Fibroblast of pulmonary artery (primary cell): ENCODE data around the gene ASXL1.
A peak's percentile ranks its signal among the peaks of the same experiment; 100 is the strongest.
"Not testable (repeated sequence)": the region's sequence is repeated elsewhere in the genome, so short reads cannot be mapped to it uniquely, and the experiment has no call there.

ENCODE experiments used
- DNase-seq: peaks from one replicate; pipeline ENCODE4 v3.0.0-alpha.2; 2010; ENCODE audit warnings: low read depth
- H3K4me3 ChIP-seq: replicated peaks from 2 replicates; pipeline ENCODE4 v1.5.1; 2011; ENCODE audit warnings: low read depth, mild to moderate bottlenecking, control low read depth, low read length, moderate library complexity
- TF ChIP-seq, protein P1 (sequence below): IDR thresholded peaks from 2 replicates; pipeline ENCODE4 v1.5.1; 2011; ENCODE audit warnings: mild to moderate bottlenecking, control low read depth, low read length, inconsistent platforms; ENCODE audit errors: missing control alignments

The ASXL1 gene

DNA sequence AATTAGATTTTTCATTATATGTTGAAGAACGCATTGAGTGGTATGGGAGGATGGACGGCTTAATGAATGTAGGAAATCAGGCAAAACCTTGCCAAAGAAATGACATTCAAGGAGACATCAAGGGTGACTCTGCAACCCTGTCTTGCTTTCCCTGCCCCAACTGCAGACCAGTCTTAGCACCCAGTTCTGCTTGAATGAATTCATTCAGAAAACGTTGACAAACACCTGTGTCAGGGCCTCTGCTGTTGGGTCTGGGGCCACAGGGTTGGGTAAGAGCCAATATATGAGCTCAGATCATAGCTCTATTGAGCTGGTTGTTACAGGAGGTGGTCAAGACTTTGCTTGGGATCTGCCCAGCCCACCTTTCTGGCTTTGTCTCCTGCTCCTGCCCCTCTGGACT is 7.7 kb upstream of the ASXL1 start:
- TF ChIP-seq, protein P1, sequence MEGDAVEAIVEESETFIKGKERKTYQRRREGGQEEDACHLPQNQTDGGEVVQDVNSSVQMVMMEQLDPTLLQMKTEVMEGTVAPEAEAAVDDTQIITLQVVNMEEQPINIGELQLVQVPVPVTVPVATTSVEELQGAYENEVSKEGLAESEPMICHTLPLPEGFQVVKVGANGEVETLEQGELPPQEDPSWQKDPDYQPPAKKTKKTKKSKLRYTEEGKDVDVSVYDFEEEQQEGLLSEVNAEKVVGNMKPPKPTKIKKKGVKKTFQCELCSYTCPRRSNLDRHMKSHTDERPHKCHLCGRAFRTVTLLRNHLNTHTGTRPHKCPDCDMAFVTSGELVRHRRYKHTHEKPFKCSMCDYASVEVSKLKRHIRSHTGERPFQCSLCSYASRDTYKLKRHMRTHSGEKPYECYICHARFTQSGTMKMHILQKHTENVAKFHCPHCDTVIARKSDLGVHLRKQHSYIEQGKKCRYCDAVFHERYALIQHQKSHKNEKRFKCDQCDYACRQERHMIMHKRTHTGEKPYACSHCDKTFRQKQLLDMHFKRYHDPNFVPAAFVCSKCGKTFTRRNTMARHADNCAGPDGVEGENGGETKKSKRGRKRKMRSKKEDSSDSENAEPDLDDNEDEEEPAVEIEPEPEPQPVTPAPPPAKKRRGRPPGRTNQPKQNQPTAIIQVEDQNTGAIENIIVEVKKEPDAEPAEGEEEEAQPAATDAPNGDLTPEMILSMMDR: no peak
- no peak for DNase-seq
- H3K4me3 ChIP-seq: no peak overlapping the region

DNA sequence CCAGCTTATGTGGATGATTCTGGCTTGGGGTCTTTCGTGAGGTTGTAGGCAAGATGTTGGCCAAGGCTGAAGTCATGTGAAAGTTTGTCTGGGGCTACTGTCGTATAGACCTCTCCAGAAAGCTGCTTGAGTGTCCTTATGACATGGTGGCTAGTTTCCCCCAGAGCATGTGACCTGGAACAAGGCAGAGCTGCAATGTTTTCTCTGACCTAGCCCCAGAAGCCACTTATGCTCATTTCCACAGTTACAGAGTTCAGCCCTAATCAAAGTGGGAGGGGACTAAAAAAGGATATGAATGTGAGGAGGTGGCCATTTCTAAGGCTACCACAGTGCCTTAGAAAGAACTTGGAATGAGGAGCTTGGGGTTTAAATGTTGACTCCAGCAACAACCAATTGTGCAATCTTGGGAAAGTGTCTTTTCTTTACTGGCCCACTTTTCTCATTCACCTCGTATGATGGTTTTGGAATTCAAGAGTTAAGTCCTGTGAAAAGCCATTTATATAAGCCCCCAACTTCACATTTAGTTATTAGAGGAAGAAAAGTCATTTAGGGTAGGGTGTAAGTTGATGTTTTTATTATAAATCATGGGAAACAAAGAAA is 5.9 kb upstream of the ASXL1 start:
- TF ChIP-seq, protein P1: no peak
- H3K4me3 ChIP-seq: no peak overlapping the region
- no peak for DNase-seq

DNA sequence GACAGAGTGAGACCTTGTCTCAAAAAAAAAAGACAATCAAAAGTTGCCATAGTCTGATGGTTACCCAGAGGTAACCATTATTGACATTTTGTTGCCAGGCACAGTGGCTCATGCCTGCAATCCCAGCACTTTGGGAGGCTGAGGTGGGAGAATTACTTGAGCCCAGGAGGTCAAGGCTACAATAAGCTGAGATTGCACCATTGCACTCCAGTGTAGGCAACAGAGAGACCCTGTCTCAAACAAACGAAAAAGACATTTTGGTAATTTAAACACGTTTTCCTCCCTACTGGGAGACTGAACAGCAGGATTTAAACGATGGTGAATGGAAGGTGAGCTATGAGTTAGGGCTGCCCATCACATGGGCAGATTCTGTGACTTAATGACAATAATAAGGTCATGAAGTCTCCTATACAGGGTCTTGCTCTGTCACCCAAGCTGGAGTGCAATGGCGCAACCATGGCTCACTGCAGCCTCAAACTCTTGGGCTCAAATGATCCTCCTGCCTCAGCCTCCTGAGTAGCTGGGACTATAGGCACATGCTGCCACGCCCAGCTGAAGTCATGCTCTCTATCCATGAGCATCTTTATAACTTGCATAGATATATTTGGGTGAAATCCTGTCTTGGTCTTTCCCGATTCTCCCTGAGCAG is 4.2 kb upstream of the ASXL1 start:
- TF ChIP-seq, protein P1: no peak
- H3K4me3 ChIP-seq: no peak overlapping the region

DNA sequence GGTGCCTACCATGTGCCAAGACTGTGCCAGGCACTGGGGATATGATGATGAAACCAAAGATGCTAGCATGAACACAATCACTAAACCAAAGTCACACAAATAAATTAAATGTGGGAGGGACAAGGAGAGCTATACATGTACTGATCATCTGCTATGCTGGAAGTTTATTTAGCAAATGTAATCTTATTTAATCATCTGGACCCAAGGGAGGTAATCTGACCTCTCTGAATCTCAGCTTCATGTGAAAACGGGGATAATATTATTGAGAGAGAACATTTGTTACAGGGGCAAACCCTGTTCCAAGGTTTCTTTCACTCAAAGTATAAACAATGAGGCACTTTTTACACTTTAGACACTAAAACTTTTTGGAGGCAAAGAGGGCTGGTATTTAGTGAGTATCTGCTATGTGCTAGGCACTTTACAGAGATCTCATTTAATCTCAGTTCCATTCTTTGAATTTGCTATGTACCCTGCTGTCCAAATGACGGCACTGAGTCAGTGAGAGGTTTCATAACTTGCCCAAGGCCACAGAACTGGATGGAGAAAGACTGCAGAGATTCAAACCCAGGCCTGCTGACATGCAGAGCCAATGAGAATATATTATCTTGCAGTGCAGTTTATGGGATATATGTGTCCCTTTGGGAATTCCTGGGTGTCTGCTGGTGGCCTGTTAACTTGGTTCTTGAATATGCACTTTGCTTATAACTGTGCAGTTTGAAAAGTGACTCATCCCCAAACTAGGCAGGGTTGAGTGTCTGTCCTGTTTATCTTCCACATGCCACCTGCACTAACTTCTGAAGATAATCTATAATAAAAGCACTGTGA is 3.3 kb upstream of the ASXL1 start:
- H3K4me3 ChIP-seq: no peak overlapping the region
- DNase-seq: peak; percentile 63
- TF ChIP-seq, protein P1: no peak

More for the DNA sequence above, 4.2 kb upstream of the ASXL1 start:
- DNase-seq: no peak

DNA sequence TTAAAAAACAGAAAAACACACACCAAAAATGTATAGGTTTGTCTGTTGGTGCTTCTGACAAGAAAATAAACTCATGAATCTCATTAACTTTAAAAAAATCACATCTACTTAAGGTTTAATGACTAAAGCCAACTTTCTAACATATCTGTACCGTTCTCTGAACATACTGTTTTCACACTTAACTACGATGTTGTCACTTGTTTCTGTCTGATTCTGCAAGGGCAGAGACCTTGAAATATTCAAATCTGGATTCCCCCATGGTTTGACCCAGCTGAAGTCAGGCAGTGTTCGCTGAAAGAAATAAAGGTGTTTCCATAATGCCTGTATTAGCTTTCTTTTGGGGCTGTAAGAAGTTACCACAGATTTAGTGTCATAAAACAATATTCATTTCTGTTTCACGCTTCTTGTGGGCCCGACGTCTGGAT is 2.7 kb upstream of the ASXL1 start:
- DNase-seq: no peak
- TF ChIP-seq, protein P1: no peak
- no peak overlapping the region for H3K4me3 ChIP-seq

DNA sequence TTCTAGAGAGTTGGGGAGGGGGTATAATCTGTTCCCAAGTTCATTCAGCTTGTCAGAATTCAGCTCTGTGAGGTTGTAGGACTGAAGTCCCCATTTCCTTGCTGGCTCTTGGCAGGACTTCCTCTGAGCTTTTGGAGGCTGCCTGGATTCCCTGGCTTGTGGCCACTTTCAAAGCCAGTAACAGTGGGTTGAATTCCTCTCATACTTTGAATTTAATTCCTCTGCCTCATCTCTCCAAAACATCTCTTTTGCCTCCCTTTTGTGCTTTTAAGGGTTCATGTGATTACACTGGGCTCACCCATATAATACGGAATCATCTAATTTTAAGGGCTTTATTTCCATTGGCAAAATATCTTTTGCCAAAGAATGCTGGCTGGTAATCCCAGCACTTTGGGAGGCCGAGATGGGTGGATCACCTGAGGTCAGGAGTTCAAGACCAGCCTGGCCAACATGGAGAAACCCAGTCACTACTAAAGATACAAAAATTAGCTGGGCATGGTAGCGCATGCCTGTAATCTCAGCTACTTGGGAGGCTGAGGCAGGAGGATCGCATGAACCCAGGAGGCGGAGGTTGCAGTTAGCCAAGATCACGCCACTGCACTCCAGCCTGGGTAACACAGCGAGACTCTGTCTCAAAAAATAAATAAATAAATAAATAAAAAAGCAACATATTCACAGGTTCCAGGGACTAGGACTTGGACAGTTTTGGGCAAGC is 2.1 kb upstream of the ASXL1 start:
- H3K4me3 ChIP-seq: not testable (repeated sequence)
- DNase-seq: peak; percentile 75
